Naive thymus-derived CD4-positive, alpha-beta T cell (primary cell): ENCODE results near the gene AKIP1. TPM values are rescaled to one million over a fixed set of nuclear protein-coding genes. Genes with fewer than 3 reads are reported as not detected.
"Not testable (repeated sequence)": the region's sequence is repeated elsewhere in the genome, so short reads cannot be mapped to it uniquely, and the experiment has no call there.

Experiments used
- ATAC-seq: fragments of 150-1000 bp; cut with Tn5 transposase; 2 replicates; pipeline ENCODE4 v1.10.0; 2021; ENCODE audit warnings: mild to moderate bottlenecking, moderate library complexity
- CTCF ChIA-PET: fragments of 350-600 bp; sonication (Branson Sonifier 250); formaldehyde crosslinking; loops from one replicate; lab custom pipeline; 2021; ENCODE audit warnings: antibody characterized with exemption; lab: Charles Lee
- POLR2A ChIA-PET: fragments of 350-600 bp; sonication (Branson Sonifier 250); formaldehyde crosslinking; loops from one replicate; lab custom pipeline; 2021; ENCODE audit warnings: antibody characterized with exemption, inconsistent platforms; lab: Charles Lee
- DNase-seq, 9 donors: peaks; one replicate each; pipeline versions ENCODE4 v3.0.0 to v3.0.0-alpha.2; 2020 to 2022; ENCODE audit warnings: mixed read lengths in 1 of 9
- H3K27ac ChIP-seq: one replicate; pipeline ENCODE4 v1.7.0; 2013; ENCODE audit warnings: mild to moderate bottlenecking, low read depth, low read length, moderate library complexity
- H3K27me3 ChIP-seq, 2 donors: one replicate each; pipeline ENCODE4 v1.7.0; 2013; ENCODE audit warnings: low read length in 2 of 2, mild to moderate bottlenecking in 2 of 2, moderate library complexity in 2 of 2; ENCODE audit not compliant: control insufficient read depth in 2 of 2, insufficient read depth in 2 of 2
- H3K36me3 ChIP-seq, 3 experiments: 1 replicate in 2 of 3; 2 replicates in 1 of 3; pipeline ENCODE4 v1.7.0; 2013; ENCODE audit warnings: low read length in 3 of 3, mild to moderate bottlenecking in 3 of 3, moderate library complexity in 1 of 3; ENCODE audit not compliant: insufficient read depth in 3 of 3, control insufficient read depth in 2 of 3
- H3K4me1 ChIP-seq, 2 donors: one replicate each; pipeline ENCODE4 v1.7.0; 2013; ENCODE audit warnings: low read length in 2 of 2, mild to moderate bottlenecking in 2 of 2, moderate library complexity in 1 of 2; ENCODE audit not compliant: control insufficient read depth in 2 of 2, insufficient read depth in 2 of 2
- H3K4me3 ChIP-seq: 2 replicates; pipeline ENCODE4 v1.7.0; 2013; ENCODE audit warnings: mild to moderate bottlenecking, low read length
- H3K9me3 ChIP-seq, 3 experiments: 1 replicate in 2 of 3; 2 replicates in 1 of 3; pipeline ENCODE4 v1.7.0; 2013; ENCODE audit warnings: low read length in 3 of 3; ENCODE audit not compliant: control insufficient read depth in 2 of 3
- H3K27ac Mint-ChIP-seq, 9 donors: one replicate each; pipeline ENCODE4 v1.8.0; 2020 to 2022; ENCODE audit warnings: mixed read lengths in 9 of 9, mild to moderate bottlenecking in 8 of 9, moderate library complexity in 5 of 9, inconsistent platforms in 2 of 9
- H3K27me3 Mint-ChIP-seq, 5 donors: one replicate each; pipeline ENCODE4 v1.8.0; 2021 to 2022; ENCODE audit warnings: mixed read lengths in 5 of 5, mild to moderate bottlenecking in 1 of 5
- H3K36me3 Mint-ChIP-seq, 5 donors: one replicate each; pipeline ENCODE4 v1.8.0; 2020 to 2022; ENCODE audit warnings: mixed read lengths in 5 of 5, mild to moderate bottlenecking in 3 of 5, inconsistent platforms in 1 of 5
- H3K4me1 Mint-ChIP-seq, 7 donors: one replicate each; pipeline ENCODE4 v1.8.0; 2020 to 2022; ENCODE audit warnings: mixed read lengths in 7 of 7, mild to moderate bottlenecking in 3 of 7, inconsistent platforms in 1 of 7
- H3K4me3 Mint-ChIP-seq, 10 donors: one replicate each; pipeline ENCODE4 v1.8.0; 2020 to 2022; ENCODE audit warnings: mild to moderate bottlenecking in 10 of 10, mixed read lengths in 10 of 10, moderate library complexity in 6 of 10, inconsistent platforms in 2 of 10
- H3K9me3 Mint-ChIP-seq, 11 donors: one replicate each; pipeline ENCODE4 v1.8.0; 2020 to 2022; ENCODE audit warnings: mixed read lengths in 11 of 11, mild to moderate bottlenecking in 4 of 11, inconsistent platforms in 1 of 11, moderate library complexity in 1 of 11
- intact Hi-C, 2 donors: fragments of 100-400 bp; cut with micrococcal nuclease; formaldehyde crosslinking; loops; one replicate each; pipeline ENCODE4 v1.15.1; 2023
- polyA plus RNA-seq, 2 donors: library from polyadenylated mRNA; unstranded; fragments of 300-500 nt; fragmentation: Illumina TruSeq; gene quantifications; one replicate each; pipeline ENCODE4 v1.2.3, GENCODE V29; 2021
- total RNA-seq, 6 experiments: library from RNA in 5 of 6; stranded (reverse) in 5 of 6; gene quantifications; 1 replicate in 5 of 6; 2 replicates in 1 of 6; pipeline ENCODE4 v1.2.3 and lab custom pipeline; 2021 to 2026

The AKIP1 gene
- total and polyA plus RNA-seq, 7 experiments from 2014 or later: 5.6 to 20.9 (median 10.0) TPM

- ATAC-seq: no peak
- peaks cover 0 to 37% (median 25%) of the 10 kb centered on the region in 5 donors for H3K27me3 Mint-ChIP-seq
Measured at GRCh38 chr11:8886322-8886721, 24.7 kb upstream of the AKIP1 start.

GRCh38 chr11:8891185-8891584 lies 19.8 kb upstream of the AKIP1 start:
- H3K27ac ChIP-seq, H3K27me3 ChIP-seq, H3K4me1 ChIP-seq, H3K36me3 ChIP-seq, H3K4me1 Mint-ChIP-seq, H3K4me3 ChIP-seq, ATAC-seq, CTCF ChIA-PET, intact Hi-C loops, H3K9me3 ChIP-seq, DNase-seq, POLR2A ChIA-PET, H3K27ac Mint-ChIP-seq, H3K4me3 Mint-ChIP-seq: not testable (repeated sequence)
- Mint-ChIP-seq H3K27me3 (peaks cover 0 to 39% (median 19%) of the 10 kb centered on the region in 5 donors), H3K36me3 (peaks cover 0 to 11% (median 0%) of the 10 kb centered on the region in 5 donors), H3K9me3 (peaks cover 4 to 38% (median 14%) of the 10 kb centered on the region in 11 donors)

More at GRCh38 chr11:8886322-8886721, 24.7 kb upstream of the AKIP1 start:
- H3K4me1 ChIP-seq: no peaks in the 10 kb centered on the region
- H3K27me3 ChIP-seq: no peaks in the 10 kb centered on the region
- intact Hi-C loops: no loop called here
- H3K36me3 ChIP-seq: no peaks in the 10 kb centered on the region
- H3K9me3 Mint-ChIP-seq: peaks cover 3 to 23% (median 8%) of the 10 kb centered on the region in 11 donors
- peaks cover 0 to 8% (median 0%) of the 10 kb centered on the region in 5 donors for H3K36me3 Mint-ChIP-seq
- no peaks in the 10 kb centered on the region for H3K4me1 Mint-ChIP-seq
- no peaks in the 10 kb centered on the region for H3K9me3 ChIP-seq
- H3K4me3 ChIP-seq: no peak overlapping the region
- no peak overlapping the region for H3K4me3 Mint-ChIP-seq
- ChIA-PET CTCF (no interaction called here), POLR2A (no interaction called here)
- DNase-seq: no peak
- H3K27ac ChIP-seq: no peak overlapping the region
- H3K27ac Mint-ChIP-seq: no peak overlapping the region

- ATAC-seq (no peak), DNase-seq (no peak)
- Histone ChIP-seq H3K27me3 (no peaks in the 10 kb centered on the region), H3K27ac (no peak overlapping the region), H3K4me1 (no peaks in the 10 kb centered on the region), H3K4me3 (no peak overlapping the region), H3K9me3 (peaks cover 0 to 15% (median 5%) of the 10 kb centered on the region in 3 experiments), H3K36me3 (no peaks in the 10 kb centered on the region)
- intact Hi-C loops: no loop called here
- H3K27me3 Mint-ChIP-seq: peaks cover 0 to 12% (median 0%) of the 10 kb centered on the region in 5 donors
- POLR2A ChIA-PET: no interaction called here
- peaks cover 0 to 23% (median 5%) of the 10 kb centered on the region in 5 donors for H3K36me3 Mint-ChIP-seq
- H3K4me1 Mint-ChIP-seq: no peaks in the 10 kb centered on the region
- H3K4me3 Mint-ChIP-seq: no peak overlapping the region
- H3K27ac Mint-ChIP-seq: no peak overlapping the region
- CTCF ChIA-PET: no interaction called here
- H3K9me3 Mint-ChIP-seq: peaks cover 0 to 53% (median 22%) of the 10 kb centered on the region in 11 donors
Measured at GRCh38 chr11:8899119-8899753, 11.8 kb upstream of the AKIP1 start.

- H3K9me3 Mint-ChIP-seq: peaks cover 0 to 17% (median 7%) of the 10 kb centered on the region in 11 donors
- POLR2A ChIA-PET: no interaction called here
Measured at GRCh38 chr11:8905528-8906165, 5.3 kb upstream of the AKIP1 start.

GRCh38 chr11:8907116-8907515 lies 3.9 kb upstream of the AKIP1 start:
- Histone ChIP-seq H3K9me3 (no peaks in the 10 kb centered on the region), H3K36me3 (peaks cover 0 to 6% (median 0%) of the 10 kb centered on the region in 3 experiments), H3K4me3 (no peak overlapping the region), H3K27ac (no peak overlapping the region), H3K4me1 (no peaks in the 10 kb centered on the region), H3K27me3 (no peaks in the 10 kb centered on the region)
- intact Hi-C loops: loop anchor here in 1 of 2 donors (10.0 kb wide), 1 partner anchor 62 kb away; no protein-coding TSS in a partner anchor
- POLR2A ChIA-PET: no interaction called here
- ATAC-seq: no peak
- Mint-ChIP-seq H3K4me1 (peaks cover 10 to 28% (median 19%) of the 10 kb centered on the region in 7 donors), H3K27ac (peak overlapping the region in 2 of 9 donors; percentile 0 to 22), H3K27me3 (peaks cover 0 to 40% (median 0%) of the 10 kb centered on the region in 5 donors), H3K36me3 (peaks cover 0 to 5% (median 0%) of the 10 kb centered on the region in 5 donors), H3K4me3 (no peak overlapping the region), H3K9me3 (peaks cover 0 to 6% (median 2%) of the 10 kb centered on the region in 11 donors)
- CTCF ChIA-PET: no interaction called here
- no peak for DNase-seq

More at GRCh38 chr11:8905528-8906165, 5.3 kb upstream of the AKIP1 start:
- CTCF ChIA-PET: no interaction called here
- H3K27me3 ChIP-seq: no peaks in the 10 kb centered on the region
- Mint-ChIP-seq H3K4me3 (no peak overlapping the region), H3K27me3 (peaks cover 0 to 40% (median 2%) of the 10 kb centered on the region in 5 donors), H3K4me1 (peaks cover 8 to 26% (median 17%) of the 10 kb centered on the region in 7 donors), H3K36me3 (peaks cover 0 to 9% (median 0%) of the 10 kb centered on the region in 5 donors), H3K27ac (peak overlapping the region in 1 of 9 donors; percentile 9)
- intact Hi-C loops: loop anchor here in 1 of 2 donors (10.0 kb wide), 1 partner anchor 61 kb away; no protein-coding TSS in a partner anchor
- H3K36me3 ChIP-seq: no peaks in the 10 kb centered on the region
- H3K9me3 ChIP-seq: no peaks in the 10 kb centered on the region
- no peaks in the 10 kb centered on the region for H3K4me1 ChIP-seq
- no peak overlapping the region for H3K4me3 ChIP-seq
- no peak overlapping the region for H3K27ac ChIP-seq
- no peak for ATAC-seq
- DNase-seq: no peak

- Mint-ChIP-seq H3K36me3 (no peaks in the 10 kb centered on the region), H3K4me1 (peaks cover 12 to 32% (median 24%) of the 10 kb centered on the region in 7 donors), H3K27ac (no peak overlapping the region), H3K4me3 (no peak overlapping the region), H3K9me3 (peaks cover 0 to 1% (median 0%) of the 10 kb centered on the region in 11 donors), H3K27me3 (peaks cover 0 to 40% (median 0%) of the 10 kb centered on the region in 5 donors)
- intact Hi-C loops: loop anchor here in 1 of 2 donors (10.0 kb wide), 1 partner anchor 63 kb away; no protein-coding TSS in a partner anchor
- H3K4me1 ChIP-seq: no peaks in the 10 kb centered on the region
- no peaks in the 10 kb centered on the region for H3K27me3 ChIP-seq
- H3K4me3 ChIP-seq: no peak overlapping the region
- ATAC-seq (no peak), DNase-seq (no peak)
- ChIA-PET CTCF (interaction anchor here (0.8 kb wide), 1 partner anchor 51 kb away, joined by 3 read pairs; no protein-coding TSS in a partner anchor), POLR2A (no interaction called here)
- peaks cover 0 to 6% (median 0%) of the 10 kb centered on the region in 3 experiments for H3K36me3 ChIP-seq
- no peak overlapping the region for H3K27ac ChIP-seq
- H3K9me3 ChIP-seq: no peaks in the 10 kb centered on the region
Measured at GRCh38 chr11:8908099-8908498, 2.9 kb upstream of the AKIP1 start.
